Left colon (tissue), 2 donors: ENCODE measurements around the gene CNTNAP3. TPM values are rescaled to one million over a fixed set of nuclear protein-coding genes. Genes with fewer than 3 reads are reported as not detected.
A peak's percentile ranks its signal among the peaks of the same experiment; 100 is the strongest.
"Not testable (repeated sequence)": the region's sequence is repeated elsewhere in the genome, so short reads cannot be mapped to it uniquely, and the experiment has no call there.

Experiments used
- ATAC-seq: fragments of 200-7000 bp; cut with Tn5 transposase; one replicate; pipeline ENCODE4 v1.9.1; 2020; ENCODE audit warnings: mild to moderate bottlenecking, moderate library complexity
- DNase-seq, 2 donors: peaks; one replicate each; pipeline ENCODE4 v3.0.0-alpha.2; 2020
- intact Hi-C, 2 donors: fragments of 100-400 bp; cut with DNase I in 1 of 2; cut with micrococcal nuclease in 1 of 2; formaldehyde crosslinking; loops; one replicate each; pipeline versions ENCODE4 v1.11.2 to v1.14.0; 2022; cut with DNase I, micrococcal nuclease
- total RNA-seq, 2 donors: library from RNA; stranded (reverse); fragmentation: NEBNext Ultra II Directional; extraction: Animal tissue kit (Norgen Biotek cat#: 25700); gene quantifications; one replicate each; pipeline ENCODE4 v1.2.1, GENCODE V29; 2021
- donor health status: DM: no; HTN: no; CAD: no.
- donor health status: DM: yes; HTN: yes; CAD: no.

The CNTNAP3 gene
- total RNA-seq, 2 donors from 2014 or later = 1.0 to 2.3 TPM

DNA sequence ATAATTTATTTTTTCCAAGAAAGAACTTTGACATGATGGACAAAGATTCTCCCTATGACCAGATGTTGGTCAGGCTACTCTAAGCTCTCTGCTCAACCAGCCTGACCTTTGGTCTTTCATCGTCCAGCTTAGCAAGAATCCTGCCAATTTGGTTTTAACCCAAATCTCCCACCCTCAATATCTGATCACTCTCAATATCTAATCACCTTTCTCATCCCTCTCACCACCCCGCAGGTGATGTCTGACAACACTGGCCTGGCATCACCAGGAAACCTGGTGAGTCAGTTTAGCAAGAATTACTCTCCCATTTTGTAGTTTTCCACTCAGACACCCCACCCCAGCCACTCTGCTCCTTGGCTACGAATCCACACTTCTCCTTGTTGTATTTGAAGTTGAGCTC, 207.9 kb downstream of the CNTNAP3 start:
- ATAC-seq, intact Hi-C loops, DNase-seq: not testable (repeated sequence)

DNA sequence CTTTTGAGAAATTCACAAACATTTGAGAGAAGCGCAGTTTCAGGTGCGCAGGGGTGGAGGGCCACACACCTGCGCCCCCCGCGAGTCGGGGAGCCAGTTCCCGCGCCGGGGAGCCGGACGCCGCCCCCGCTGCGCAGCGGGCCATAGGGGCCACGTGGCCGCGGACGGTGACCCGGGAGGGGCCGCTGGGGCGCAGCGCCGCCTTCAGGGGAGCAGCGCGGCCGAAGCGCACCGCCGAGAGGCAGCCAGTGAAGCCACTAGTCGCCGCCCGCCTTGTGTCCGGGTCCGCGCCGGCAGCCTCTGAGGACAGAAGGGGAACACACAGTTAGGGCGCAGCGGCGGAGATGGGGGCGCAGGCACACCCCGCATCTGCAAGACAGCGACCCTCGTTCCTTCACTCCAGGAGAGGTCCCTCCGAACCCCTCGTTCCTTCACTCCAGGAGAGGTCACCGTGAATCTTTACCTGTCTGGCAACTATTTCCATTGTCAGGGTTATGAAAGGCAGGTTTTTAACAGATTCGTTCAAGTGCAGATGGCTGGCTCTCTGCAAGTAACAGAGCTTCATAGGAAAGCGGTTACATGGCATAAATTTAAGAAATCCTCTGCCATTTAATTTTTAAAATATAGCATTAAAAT, 209.2 kb downstream of the CNTNAP3 start:
- ATAC-seq (peak; percentile 100), DNase-seq (peak; percentile 36 to 77)
- intact Hi-C loops = not testable (repeated sequence)

DNA sequence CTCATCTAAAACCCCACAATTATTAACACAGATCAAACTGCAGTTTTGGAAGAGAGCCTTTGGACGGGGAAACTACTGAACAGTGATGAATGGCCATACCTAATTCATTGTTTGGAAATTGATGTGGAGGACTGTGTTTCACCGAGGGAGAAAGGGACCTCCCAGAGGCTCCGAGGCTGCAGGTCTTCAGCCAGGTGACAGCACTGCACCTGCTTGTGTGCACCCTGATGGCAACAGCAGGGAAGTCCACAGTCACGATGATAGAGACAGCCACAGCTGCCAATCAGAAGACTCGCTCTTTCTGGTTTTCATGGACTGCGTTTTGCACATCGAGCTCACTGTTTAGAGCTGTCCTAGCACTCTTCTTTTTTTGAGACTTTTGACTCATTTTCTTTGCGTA, 214.4 kb downstream of the CNTNAP3 start:
- ATAC-seq, intact Hi-C loops, DNase-seq: not testable (repeated sequence)

DNA sequence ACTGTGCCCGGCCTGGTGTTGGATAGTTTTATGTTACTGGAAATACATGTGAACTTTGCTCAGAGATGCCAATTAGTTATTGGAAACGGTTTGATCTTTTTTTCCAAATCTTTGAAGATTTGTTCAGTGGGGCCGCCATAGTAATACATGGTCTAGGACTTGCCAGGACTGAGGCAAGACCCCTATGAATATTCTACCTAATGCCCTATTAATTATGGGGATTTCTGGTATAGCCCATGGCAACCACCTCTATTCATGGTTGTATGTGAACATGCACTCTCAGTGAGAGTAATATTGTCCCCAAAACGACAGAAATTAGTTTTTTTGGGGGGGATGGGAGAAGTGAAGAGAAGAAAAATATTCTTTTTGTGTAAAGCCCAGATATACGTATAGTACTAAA, 220.3 kb downstream of the CNTNAP3 start:
- intact Hi-C loops, ATAC-seq, DNase-seq: not testable (repeated sequence)

DNA sequence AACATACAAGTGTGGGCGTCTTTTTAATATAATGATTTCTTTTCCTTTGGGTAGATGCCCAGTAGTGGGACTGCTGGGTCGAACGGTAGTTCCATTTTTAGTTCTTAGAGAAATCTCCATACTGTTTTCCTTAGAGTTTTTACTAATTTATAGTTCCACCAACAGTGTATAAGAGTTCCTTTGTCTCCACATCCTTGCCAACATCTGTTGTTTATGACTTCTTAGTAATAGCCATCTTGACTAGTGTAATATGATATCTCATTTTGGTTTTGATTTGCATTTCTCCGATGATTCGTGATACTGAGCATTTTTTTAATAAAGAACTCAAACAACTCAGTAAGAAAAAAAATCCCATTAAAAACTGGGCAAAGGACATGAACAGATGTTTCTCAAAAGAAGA, 225.0 kb downstream of the CNTNAP3 start:
- intact Hi-C loops, ATAC-seq, DNase-seq: not testable (repeated sequence)

DNA sequence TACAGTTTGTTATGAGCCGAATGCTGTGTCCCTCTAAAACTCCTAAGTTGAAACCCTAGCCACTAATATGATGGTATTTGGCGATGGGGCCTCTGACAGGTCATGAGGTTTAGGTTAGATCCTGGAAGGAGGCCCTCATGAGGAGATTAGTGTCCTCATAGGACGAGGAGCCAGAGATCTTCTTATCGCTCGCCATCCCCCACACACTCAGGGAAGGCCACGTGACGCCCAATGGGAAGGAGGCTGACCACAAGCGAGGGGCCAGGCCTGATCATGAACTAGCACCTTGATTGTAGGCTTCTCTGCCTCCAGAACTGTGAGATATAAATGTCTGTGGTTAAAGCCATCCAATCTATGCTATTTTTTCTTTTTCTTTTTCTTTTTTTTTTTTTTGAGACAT, 233.5 kb downstream of the CNTNAP3 start:
- intact Hi-C loops, ATAC-seq, DNase-seq: not testable (repeated sequence)

DNA sequence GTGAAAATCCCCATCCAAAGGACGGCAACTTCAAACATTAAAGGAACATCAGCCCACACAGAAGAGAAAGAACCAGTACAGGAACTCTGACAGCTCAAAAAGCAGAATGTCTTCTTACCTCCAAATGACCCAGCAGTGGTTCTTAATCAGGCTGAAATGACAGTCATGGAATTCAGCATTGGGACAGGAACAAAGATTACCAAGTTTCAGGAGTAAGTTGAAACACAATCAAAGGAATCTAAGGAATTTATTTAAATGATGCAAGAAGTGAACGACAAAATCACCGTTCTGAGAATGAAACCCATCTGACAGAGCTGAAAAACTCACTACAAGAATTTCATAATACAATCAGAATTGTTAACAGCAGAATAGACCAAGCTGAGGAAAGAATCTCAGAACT, 241.1 kb downstream of the CNTNAP3 start:
- DNase-seq, intact Hi-C loops: not testable (repeated sequence)

DNA sequence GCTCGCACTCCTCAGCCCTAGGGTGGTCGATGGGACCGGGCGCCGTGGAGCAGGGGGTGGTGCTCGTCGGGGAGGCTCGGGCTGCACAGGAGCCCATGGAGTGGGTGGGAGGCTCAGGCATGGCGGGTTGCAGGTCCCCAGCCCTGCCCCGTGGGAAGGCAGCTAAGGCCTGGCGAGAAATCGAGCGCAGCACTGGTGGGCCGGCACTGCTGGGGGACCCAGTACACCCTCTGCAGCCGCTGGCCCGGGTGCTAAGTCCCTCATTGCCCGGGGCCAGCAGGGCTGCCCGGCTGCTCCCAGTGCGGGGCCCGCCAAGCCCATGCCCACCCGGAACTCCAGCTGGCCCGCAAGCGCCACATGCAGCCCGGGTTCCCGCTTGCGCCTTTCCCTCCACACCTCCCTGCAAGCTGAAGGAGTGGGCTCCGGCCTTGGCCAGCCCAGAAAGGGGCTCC, 245.6 kb downstream of the CNTNAP3 start:
- ATAC-seq, DNase-seq, intact Hi-C loops: not testable (repeated sequence)

More for the DNA sequence above, 241.1 kb downstream of the CNTNAP3 start:
- ATAC-seq = not testable (repeated sequence)

DNA sequence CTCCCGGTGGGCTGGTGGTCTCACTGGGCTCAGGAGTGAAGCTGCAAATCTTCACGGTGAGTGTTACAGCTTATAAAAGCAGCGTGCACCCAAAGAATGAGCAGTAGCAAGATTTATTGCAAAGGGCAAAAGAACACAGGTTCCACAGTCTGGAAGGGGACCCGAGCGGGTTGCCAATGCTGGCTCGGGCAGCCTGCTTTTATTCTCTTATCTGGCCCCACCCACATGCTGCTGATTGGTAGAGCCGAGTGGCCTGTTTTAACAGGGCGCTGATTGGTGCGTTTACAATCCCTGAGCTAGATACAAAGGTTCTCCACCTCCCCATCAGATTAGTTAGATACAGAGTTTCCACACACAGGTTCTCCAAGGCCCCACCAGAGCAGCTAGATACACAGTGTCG, 246.2 kb downstream of the CNTNAP3 start:
- intact Hi-C loops, DNase-seq, ATAC-seq: not testable (repeated sequence)

DNA sequence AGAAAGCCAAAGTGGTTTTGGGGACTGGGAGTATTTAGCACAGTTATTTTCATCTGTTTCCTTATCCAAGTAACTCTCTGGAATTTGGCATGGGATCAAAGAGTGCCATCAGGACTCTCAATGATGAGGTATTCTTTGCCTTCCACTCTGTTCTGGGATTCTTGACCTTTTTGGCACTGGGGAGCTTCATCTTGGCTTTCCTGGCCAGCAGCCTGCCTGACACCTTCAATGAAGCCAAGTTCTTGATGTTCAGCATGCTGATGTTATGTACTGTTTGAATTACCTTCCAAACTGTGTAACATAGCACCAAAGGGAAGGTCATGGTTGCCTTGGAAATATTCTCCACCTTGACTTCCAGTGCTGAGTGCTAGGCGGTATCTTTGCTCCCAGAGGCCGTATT, 248.8 kb downstream of the CNTNAP3 start:
- intact Hi-C loops, ATAC-seq: not testable (repeated sequence)

DNA sequence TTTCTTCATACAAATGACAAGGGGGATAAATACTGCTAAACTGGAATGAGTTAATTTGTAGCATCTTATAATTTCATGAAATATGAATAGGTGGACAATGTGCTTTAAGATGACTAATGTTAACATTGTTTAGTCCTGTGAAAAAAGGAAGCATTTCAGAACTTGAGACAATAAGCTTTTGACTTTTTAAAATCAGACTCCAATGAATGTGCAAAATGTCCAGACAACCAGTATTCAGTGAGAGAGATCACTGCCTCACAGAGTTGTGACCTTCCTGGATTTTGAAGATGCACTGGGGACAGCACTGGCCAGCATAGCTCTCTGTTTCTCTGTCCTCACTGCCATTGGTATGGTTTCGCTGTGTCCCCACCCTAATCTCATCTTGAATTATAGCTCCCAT, 249.7 kb downstream of the CNTNAP3 start:
- intact Hi-C loops, DNase-seq, ATAC-seq: not testable (repeated sequence)

More for the DNA sequence above, 248.8 kb downstream of the CNTNAP3 start:
- DNase-seq = not testable (repeated sequence)

DNA sequence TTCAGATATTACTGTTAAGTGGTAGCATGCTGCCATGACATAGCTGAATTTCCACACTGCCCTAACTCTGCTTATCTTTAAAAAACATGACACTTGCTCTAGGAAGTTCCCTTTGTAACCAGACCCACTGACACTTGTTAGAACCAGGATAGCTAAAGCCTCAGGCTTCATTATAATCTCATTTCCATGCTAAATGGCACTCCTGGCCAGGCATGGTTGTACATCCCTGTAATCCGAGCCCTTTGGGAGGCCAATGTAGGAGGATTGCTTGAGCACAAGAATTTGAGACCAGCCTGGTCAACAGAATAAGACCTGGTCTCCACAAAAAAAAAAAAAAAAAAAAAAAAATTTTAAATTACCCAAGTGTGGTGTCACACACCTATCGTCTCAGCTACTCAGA, 254.1 kb downstream of the CNTNAP3 start:
- DNase-seq, ATAC-seq, intact Hi-C loops: not testable (repeated sequence)

DNA sequence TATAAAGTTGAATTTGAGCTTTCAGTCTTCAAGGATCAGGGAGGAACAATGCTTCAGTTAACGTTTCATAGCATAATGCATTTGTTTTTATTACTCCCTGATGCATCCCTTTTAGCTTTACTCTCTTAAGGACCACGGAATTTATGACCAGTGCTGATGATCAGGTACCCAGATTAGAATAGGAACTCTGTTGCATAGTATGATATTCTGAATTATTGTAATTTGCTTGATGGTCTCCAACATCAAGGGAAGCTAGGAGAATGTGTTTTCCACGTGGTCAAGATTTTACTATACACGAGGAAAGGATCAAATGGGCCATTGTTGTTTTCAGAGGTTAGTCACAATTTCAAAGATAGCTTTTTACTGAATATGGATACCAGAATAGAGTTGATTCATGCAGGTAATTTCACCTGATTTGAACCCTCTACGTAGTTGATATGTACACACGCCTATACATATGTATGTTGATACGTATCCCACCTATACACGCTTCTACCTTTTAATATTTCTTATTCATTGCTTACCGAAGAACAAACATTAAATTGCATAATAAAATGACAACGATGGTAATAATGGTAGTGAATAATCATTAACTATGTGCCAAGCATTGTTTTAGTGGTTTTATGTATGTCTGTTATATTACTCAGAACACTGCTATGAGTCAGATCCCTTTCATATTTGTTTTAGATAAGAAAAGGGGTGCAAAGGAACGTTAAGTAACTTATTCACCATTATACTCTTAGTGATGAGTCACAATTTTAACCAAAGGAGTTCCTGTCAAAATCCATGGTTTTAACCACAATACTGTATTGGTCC, 257.6 kb downstream of the CNTNAP3 start:
- DNase-seq, intact Hi-C loops: not testable (repeated sequence)
- ATAC-seq = peak; percentile 97

DNA sequence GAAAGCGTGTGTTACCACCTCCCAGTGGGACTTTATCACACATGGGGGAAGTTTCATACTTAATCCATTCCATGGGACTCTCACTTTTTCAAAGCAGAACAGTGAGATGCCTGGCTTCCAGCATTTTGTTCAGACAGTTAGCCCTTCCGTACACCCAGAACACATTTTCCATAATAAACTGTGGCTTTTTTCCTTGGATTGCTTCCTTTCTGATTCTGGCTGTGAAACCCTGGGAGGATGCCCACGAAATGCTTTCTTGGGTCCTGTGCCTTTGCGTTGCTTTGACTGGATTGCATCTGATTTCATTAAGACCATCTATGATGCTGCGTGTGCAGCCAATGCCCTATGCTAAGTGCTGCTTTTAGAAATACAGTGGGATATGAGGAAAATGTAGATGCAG, 259.1 kb downstream of the CNTNAP3 start:
- intact Hi-C loops, ATAC-seq, DNase-seq: not testable (repeated sequence)

DNA sequence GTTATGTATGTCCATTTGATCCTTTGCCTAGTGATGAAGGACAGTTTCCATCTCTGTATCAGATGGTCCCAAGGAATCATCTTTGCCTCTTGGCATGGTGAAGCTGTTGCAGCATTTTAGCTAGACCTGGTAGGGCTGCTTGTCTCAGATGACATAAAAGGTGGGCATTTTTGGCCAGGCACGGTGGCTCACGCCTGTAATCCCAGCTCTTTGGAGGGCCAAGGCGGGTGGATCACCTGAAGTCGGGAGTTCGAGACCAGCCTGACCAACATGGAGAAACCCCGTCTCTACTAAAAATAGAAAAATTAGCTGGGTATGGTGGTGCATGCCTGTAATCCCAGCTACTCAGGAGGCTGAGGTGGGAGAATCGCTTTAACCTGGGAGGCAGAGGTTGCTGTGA, 259.8 kb downstream of the CNTNAP3 start:
- intact Hi-C loops, DNase-seq, ATAC-seq: not testable (repeated sequence)

DNA sequence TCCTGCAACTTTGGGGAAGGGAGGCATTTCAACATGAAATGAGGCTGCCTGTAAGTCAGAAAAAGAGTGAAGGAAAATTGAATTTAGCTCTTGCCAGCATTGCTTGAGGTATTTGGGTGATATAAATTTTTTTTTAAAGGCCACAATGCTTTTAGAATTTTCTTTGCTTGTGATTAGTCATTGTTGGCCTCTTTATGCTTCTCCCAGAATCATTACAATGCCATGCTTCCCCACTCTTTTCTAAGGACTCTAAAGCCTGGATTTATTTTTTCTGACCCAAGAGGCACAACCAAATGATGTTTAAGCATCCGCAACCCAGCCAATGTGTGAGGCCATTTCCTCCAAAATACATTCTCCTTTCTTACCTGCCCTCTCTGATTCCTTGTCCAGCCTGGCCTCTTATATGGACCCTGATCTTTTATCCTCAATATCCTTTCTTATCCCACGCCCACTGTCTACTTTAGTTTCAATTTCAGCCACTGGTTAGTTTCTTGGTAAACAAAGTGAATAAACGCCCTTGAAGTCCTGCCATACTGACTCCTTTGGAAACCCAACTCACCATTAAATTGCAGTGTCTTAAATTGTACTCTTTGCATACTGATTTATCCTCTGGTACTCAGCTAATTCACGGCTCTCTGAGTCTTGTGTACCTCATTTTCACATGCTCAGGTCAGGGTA, 261.9 kb downstream of the CNTNAP3 start:
- ATAC-seq = peak; percentile 70
- DNase-seq, intact Hi-C loops: not testable (repeated sequence)
